Neuronal stem cell (in vitro differentiated cells): Measurements from ENCODE around the gene FIGN. TPM values are rescaled to one million over a fixed set of nuclear protein-coding genes. Genes with fewer than 3 reads are reported as not detected.

Source experiments
- DNase-seq: peaks from one replicate; pipeline ENCODE4 v3.0.0-alpha.2; 2013; ENCODE audit warnings: low spot score
- H2AFZ ChIP-seq: one replicate; pipeline ENCODE4 v1.6.1; 2013; ENCODE audit warnings: mild to moderate bottlenecking, low read length, inconsistent platforms
- H2AK5ac ChIP-seq: 2 replicates; pipeline ENCODE4 v1.6.1; 2013; ENCODE audit warnings: low read depth, mild to moderate bottlenecking, inconsistent platforms, low read length, moderate library complexity, mixed read lengths
- H2BK120ac ChIP-seq: 2 replicates; pipeline ENCODE4 v1.6.1; 2013; ENCODE audit warnings: low read depth, mild to moderate bottlenecking, inconsistent platforms, low read length, moderate library complexity, mixed read lengths
- H2BK12ac ChIP-seq: one replicate; pipeline ENCODE4 v1.6.1; 2013; ENCODE audit warnings: low read length, inconsistent platforms
- H2BK15ac ChIP-seq: 2 replicates; pipeline ENCODE4 v1.6.1; 2013; ENCODE audit warnings: mild to moderate bottlenecking, low read length, inconsistent platforms, mixed read lengths
- H2BK5ac ChIP-seq: one replicate; pipeline ENCODE4 v1.6.1; 2013; ENCODE audit warnings: inconsistent platforms, mild to moderate bottlenecking, low read length, moderate library complexity
- H3K14ac ChIP-seq: one replicate; pipeline ENCODE4 v1.6.1; 2013; ENCODE audit warnings: low read length, inconsistent platforms
- H3K18ac ChIP-seq: 2 replicates; pipeline ENCODE4 v1.6.1; 2013; ENCODE audit warnings: low read length, inconsistent platforms
- H3K23ac ChIP-seq: 2 replicates; pipeline ENCODE4 v1.6.1; 2013; ENCODE audit warnings: low read depth, mild to moderate bottlenecking, mixed read lengths, low read length, inconsistent platforms; ENCODE audit not compliant: poor library complexity
- H3K27ac ChIP-seq: replicated peaks from 3 replicates; pipeline ENCODE4 v1.5.1; 2013; ENCODE audit warnings: low read length, inconsistent platforms
- H3K27me3 ChIP-seq, 3 experiments: 2 replicates each; pipeline ENCODE4 v1.6.1; 2013; ENCODE audit warnings: low read length in 3 of 3, mild to moderate bottlenecking in 2 of 3, inconsistent platforms in 1 of 3, low read depth in 1 of 3, mixed read lengths in 1 of 3, moderate library complexity in 1 of 3; ENCODE audit not compliant: control insufficient read depth in 3 of 3, insufficient read depth in 3 of 3
- H3K36me3 ChIP-seq, 2 donors: replicated peaks in 1 of 2; 2 replicates each; pipeline ENCODE4 v1.6.1; 2013; ENCODE audit warnings: low read length in 2 of 2; ENCODE audit not compliant: control insufficient read depth in 2 of 2, insufficient read depth in 2 of 2
- H3K4ac ChIP-seq: 2 replicates; pipeline ENCODE4 v1.6.1; 2013; ENCODE audit warnings: inconsistent platforms, mild to moderate bottlenecking, low read length, moderate library complexity
- H3K4me1 ChIP-seq, 2 donors: 1 replicate in 1 of 2; 2 replicates in 1 of 2; pipeline ENCODE4 v1.6.1; 2013; ENCODE audit warnings: low read length in 2 of 2, low read depth in 1 of 2; ENCODE audit not compliant: control insufficient read depth in 2 of 2, insufficient read depth in 1 of 2
- H3K4me2 ChIP-seq: one replicate; pipeline ENCODE4 v1.6.1; 2013; ENCODE audit warnings: mild to moderate bottlenecking, low read length, inconsistent platforms; ENCODE audit not compliant: insufficient read depth, poor library complexity, severe bottlenecking
- H3K4me3 ChIP-seq, 2 donors: 2 replicates each; pipeline ENCODE4 v1.5.1; 2013; ENCODE audit warnings: low read length in 2 of 2, mild to moderate bottlenecking in 2 of 2, inconsistent platforms in 1 of 2, moderate library complexity in 1 of 2
- H3K79me1 ChIP-seq: one replicate; pipeline ENCODE4 v1.6.1; 2013; ENCODE audit warnings: low read depth, mild to moderate bottlenecking, inconsistent platforms, low read length, moderate library complexity
- H3K9ac ChIP-seq: one replicate; pipeline ENCODE4 v1.6.1; 2013; ENCODE audit warnings: mild to moderate bottlenecking, low read depth, low read length, inconsistent platforms; ENCODE audit not compliant: poor library complexity
- H3K9me3 ChIP-seq, 2 donors: replicated peaks in 1 of 2; 2 replicates each; pipeline versions ENCODE3 to v1.6.1; 2013; ENCODE audit warnings: low read length in 2 of 2, mild to moderate bottlenecking in 2 of 2, inconsistent platforms in 1 of 2, low read depth in 1 of 2, mixed read lengths in 1 of 2, moderate library complexity in 1 of 2; ENCODE audit not compliant: control insufficient read depth in 2 of 2, insufficient read depth in 1 of 2
- H4K8ac ChIP-seq: one replicate; pipeline ENCODE4 v1.6.1; 2013; ENCODE audit warnings: low read depth, mild to moderate bottlenecking, inconsistent platforms, low read length, moderate library complexity
- H4K91ac ChIP-seq: one replicate; pipeline ENCODE4 v1.6.1; 2013; ENCODE audit warnings: low read length, low read depth, mild to moderate bottlenecking, inconsistent platforms; ENCODE audit not compliant: poor library complexity
- WGBS, 2 donors: extraction: QIAGEN DNeasy Blood & Tissue Kit; methylation state at CpG; one replicate each; pipeline ENCODE4 v1.1.7; 2013; ENCODE audit warnings: missing lambda C conversion rate in 2 of 2, mixed read lengths in 1 of 2; ENCODE audit not compliant: insufficient read length in 2 of 2, insufficient replicate concordance in 1 of 2; ENCODE audit errors: extremely low coverage in 2 of 2; 5-methylcytosine and 5-hydroxymethylcytosine counted together
- polyA plus RNA-seq, 2 experiments: library from polyadenylated mRNA; stranded (reverse); fragments of 200-250 nt; gene quantifications; one replicate each; pipeline ENCODE4 v1.2.3, GENCODE V29; 2013

Gene FIGN
- 31.0 TPM for polyA plus RNA-seq (2013, experiment 1 of 2)
- 31.9 TPM for polyA plus RNA-seq (2013, experiment 2 of 2)

- H3K4me2 ChIP-seq = peak within 1 kb of the TSS; percentile 77
- no peaks in the 10 kb centered on the region for H3K9me3 ChIP-seq
- H3K4me3 ChIP-seq = peak within 1 kb of the TSS; percentile 67 to 92
- no peaks in the 10 kb centered on the region for H3K79me1 ChIP-seq
- DNase-seq = peak; percentile 88
- WGBS, 2 donors = no CpG with 5 or more reads among the region's 54 CpGs
- peak within 1 kb of the TSS; percentile 85 for H3K23ac ChIP-seq
- no peaks in the 10 kb centered on the region for H3K27me3 ChIP-seq
- no peaks in the 10 kb centered on the region for H3K36me3 ChIP-seq
- H3K27ac ChIP-seq = peak within 1 kb of the TSS; percentile 99
- peak within 1 kb of the TSS; percentile 89 for H3K4ac ChIP-seq
- peak within 1 kb of the TSS; percentile 71 for H3K14ac ChIP-seq
- no peak within 1 kb of the TSS for H4K8ac ChIP-seq
- H2BK5ac ChIP-seq = peak within 1 kb of the TSS; percentile 99
- H3K18ac ChIP-seq = peak within 1 kb of the TSS; percentile 100
- H2BK120ac ChIP-seq = peak within 1 kb of the TSS; percentile 100
- H2AK5ac ChIP-seq = peak within 1 kb of the TSS; percentile 100
- peak within 1 kb of the TSS; percentile 62 for H2AFZ ChIP-seq
- H2BK12ac ChIP-seq = peak within 1 kb of the TSS; percentile 90
- H4K91ac ChIP-seq = no peak within 1 kb of the TSS
- H3K9ac ChIP-seq = peak within 1 kb of the TSS; percentile 94
- peak within 1 kb of the TSS; percentile 85 for H2BK15ac ChIP-seq
- H3K4me1 ChIP-seq = peaks cover 1 to 18% of the 10 kb centered on the region in 2 donors
Measured at GRCh38 chr2:163735685-163736432, at the start of gene FIGN. Gene FIGN (minus strand): TSS chr2:163736008. CDS start chr2:163734927, 1,081 bp downstream.

- no peak overlapping the region for H2BK12ac ChIP-seq
- H3K4ac ChIP-seq = no peak overlapping the region
- no peak overlapping the region for H3K4me2 ChIP-seq
- H4K8ac ChIP-seq = no peak overlapping the region
- H3K79me1 ChIP-seq = no peaks in the 10 kb centered on the region
- H3K36me3 ChIP-seq = no peaks in the 10 kb centered on the region
- no peak for DNase-seq
- no peak overlapping the region for H2BK5ac ChIP-seq
- H4K91ac ChIP-seq = no peak overlapping the region
- no peaks in the 10 kb centered on the region for H3K9me3 ChIP-seq
- no peak overlapping the region for H2AK5ac ChIP-seq
- peaks cover 0 to 1% of the 10 kb centered on the region in 2 donors for H3K4me1 ChIP-seq
- H2BK120ac ChIP-seq = no peak overlapping the region
- no peak overlapping the region for H2BK15ac ChIP-seq
- H3K18ac ChIP-seq = no peak overlapping the region
- no peak overlapping the region for H2AFZ ChIP-seq
- WGBS, 2 donors = no CpG with 5 or more reads among the region's 3 CpGs
- H3K4me3 ChIP-seq = no peak overlapping the region
- no peak overlapping the region for H3K23ac ChIP-seq
- H3K27me3 ChIP-seq = no peaks in the 10 kb centered on the region
- no peak overlapping the region for H3K27ac ChIP-seq
- H3K9ac ChIP-seq = no peak overlapping the region
- no peak overlapping the region for H3K14ac ChIP-seq
Measured at GRCh38 chr2:163785162-163785561, 49.4 kb upstream of the FIGN start.

GRCh38 chr2:163779970-163780597, 44.3 kb upstream of the FIGN start:
- Histone ChIP-seq H3K23ac (no peak overlapping the region), H2AFZ (no peak overlapping the region), H2AK5ac (no peak overlapping the region), H3K4me2 (no peak overlapping the region), H4K8ac (no peak overlapping the region), H3K18ac (no peak overlapping the region), H2BK12ac (no peak overlapping the region), H4K91ac (no peak overlapping the region), H3K4me1 (peaks cover 0 to 1% of the 10 kb centered on the region in 2 donors), H2BK120ac (no peak overlapping the region), H3K9ac (no peak overlapping the region), H3K4ac (no peak overlapping the region), H3K4me3 (no peak overlapping the region), H3K9me3 (no peaks in the 10 kb centered on the region), H3K36me3 (no peaks in the 10 kb centered on the region), H3K27me3 (no peaks in the 10 kb centered on the region), H3K14ac (no peak overlapping the region), H3K27ac (no peak overlapping the region), H2BK15ac (no peak overlapping the region), H2BK5ac (no peak overlapping the region), H3K79me1 (no peaks in the 10 kb centered on the region)
- no peak for DNase-seq
- WGBS, 2 donors = no CpG with 5 or more reads among the region's 6 CpGs

- Histone ChIP-seq H3K9ac (no peak overlapping the region), H3K4ac (no peak overlapping the region), H3K27ac (no peak overlapping the region), H3K36me3 (no peaks in the 10 kb centered on the region), H4K8ac (no peak overlapping the region), H3K4me1 (peaks cover 0 to under 1% of the 10 kb centered on the region in 2 donors), H3K14ac (no peak overlapping the region), H2AK5ac (no peak overlapping the region), H3K4me2 (no peak overlapping the region), H2AFZ (no peak overlapping the region), H4K91ac (no peak overlapping the region), H2BK5ac (no peak overlapping the region), H2BK15ac (no peak overlapping the region), H2BK120ac (no peak overlapping the region), H3K9me3 (no peaks in the 10 kb centered on the region), H3K79me1 (no peaks in the 10 kb centered on the region), H3K18ac (no peak overlapping the region), H2BK12ac (no peak overlapping the region), H3K23ac (no peak overlapping the region), H3K27me3 (no peaks in the 10 kb centered on the region), H3K4me3 (no peak overlapping the region)
- DNase-seq = no peak
- no CpG with 5 or more reads among the region's 5 CpGs for WGBS, 2 donors
Measured at GRCh38 chr2:163778045-163778781, 42.4 kb upstream of the FIGN start.
